PC-9 (cell line): Measurements from ENCODE around the gene FBXL17.

ENCODE experiments used
- CTCF ChIP-seq: fragments of 200-600 bp; sonication (generic); conservative IDR thresholded peaks from 2 replicates; pipeline ENCODE4 v1.6.1; 2017; ENCODE audit warnings: mixed run types, antibody characterized with exemption, mild to moderate bottlenecking, moderate library complexity
- EZH2 ChIP-seq: fragments of 200-600 bp; sonication (generic); IDR thresholded peaks from 2 replicates; pipeline ENCODE4 v1.8.0; 2017; ENCODE audit warnings: antibody characterized with exemption, low read depth

GRCh38 chr5:108257996-108258395 lies 123.9 kb downstream of the FBXL17 start:
- TF ChIP-seq CTCF (no peak), EZH2 (no peak)
